Fibroblast of skin of left biceps (primary cell): ENCODE measurements around the gene KRTAP7-1.

Experiments used
- DNase-seq, 2 experiments: peaks; one replicate each; pipeline ENCODE4 v3.0.0-alpha.2; 2013; ENCODE audit warnings: low read depth in 2 of 2

Gene KRTAP7-1, protein sequence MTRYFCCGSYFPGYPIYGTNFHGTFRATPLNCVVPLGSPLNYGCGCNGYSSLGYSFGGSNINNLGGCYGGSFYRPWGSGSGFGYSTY

DNA sequence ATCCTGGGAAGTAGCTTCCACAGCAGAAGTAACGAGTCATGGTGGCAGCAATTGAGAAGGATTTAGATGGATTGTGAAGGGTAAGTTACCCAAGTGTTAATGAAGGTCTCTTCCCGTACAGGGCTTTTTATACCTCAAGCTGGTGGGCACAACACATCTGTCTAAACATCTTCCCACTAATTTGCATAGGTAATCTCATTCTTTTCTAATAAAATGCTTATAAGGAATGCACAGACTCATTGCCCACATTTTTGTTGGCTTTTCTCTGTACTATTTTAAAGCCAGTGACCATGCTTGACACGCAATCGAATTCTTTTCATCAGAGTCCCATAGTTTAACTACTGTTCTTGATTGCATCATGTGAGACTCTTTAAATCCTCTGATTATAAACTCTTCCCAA lies at the start of gene KRTAP7-1:
TSS of gene KRTAP7-1 (minus strand) at position 101 of the 400 bp plus-strand sequence. CDS start at position 40, 61 bp downstream.
- no peak for DNase-seq

DNA sequence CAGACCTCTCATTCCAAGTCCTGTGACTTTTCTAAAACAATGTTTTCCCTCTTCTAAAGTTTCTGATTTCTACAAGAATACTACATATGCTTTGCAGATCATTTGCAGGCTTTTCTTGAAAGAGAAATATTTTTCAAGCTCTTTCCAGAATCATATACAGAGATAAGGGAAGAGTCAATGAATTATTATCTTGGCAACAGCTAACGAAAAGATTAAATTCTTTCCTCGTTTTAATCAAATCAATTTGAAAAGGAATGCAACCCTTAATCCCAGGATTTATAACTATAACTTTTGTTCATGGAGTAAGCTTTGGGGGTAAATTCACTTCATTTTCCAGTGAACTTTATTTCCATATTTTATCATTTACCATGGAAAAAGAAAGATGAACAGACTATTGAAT lies 45.0 kb upstream of the KRTAP7-1 start:
- DNase-seq: no peak

DNA sequence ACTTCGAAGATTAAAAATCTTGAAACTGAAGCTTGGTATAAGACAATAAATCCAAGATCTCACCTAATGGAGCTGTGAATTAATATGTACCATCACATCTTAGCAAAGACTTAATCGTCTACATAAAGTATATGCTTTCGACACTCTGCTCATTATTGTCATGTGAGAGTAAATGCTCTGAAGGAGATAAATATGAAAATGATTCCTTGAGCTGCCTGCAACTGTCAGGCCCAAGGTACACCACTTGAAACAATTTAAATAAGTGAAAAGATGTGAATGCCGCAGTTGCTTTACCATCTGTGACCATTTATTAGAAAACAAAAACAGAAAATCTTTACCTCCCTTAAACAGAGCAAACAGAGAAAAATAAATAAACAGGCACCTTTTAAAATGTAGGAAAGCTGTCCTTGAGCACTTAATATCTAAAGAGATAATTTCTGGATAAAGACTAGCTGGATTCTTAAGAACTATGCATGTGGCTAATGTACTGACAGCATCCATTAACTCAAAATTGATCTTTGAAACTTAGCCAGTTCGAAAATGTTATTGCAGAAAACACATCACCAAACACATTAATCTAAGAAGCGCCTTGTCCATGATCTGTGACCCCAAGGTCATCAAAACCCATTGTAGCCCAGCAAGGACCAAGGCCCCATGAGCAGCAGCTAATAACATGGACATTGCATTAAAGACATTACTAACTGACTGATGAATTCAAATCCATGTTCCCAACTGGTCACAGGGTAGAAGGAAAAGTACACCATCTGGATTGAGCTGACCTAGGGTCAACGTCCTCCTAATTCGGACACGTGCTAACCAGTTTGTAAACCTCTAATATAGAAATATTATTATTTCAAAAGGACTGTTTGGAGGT lies 18.3 kb upstream of the KRTAP7-1 start:
- no peak for DNase-seq

DNA sequence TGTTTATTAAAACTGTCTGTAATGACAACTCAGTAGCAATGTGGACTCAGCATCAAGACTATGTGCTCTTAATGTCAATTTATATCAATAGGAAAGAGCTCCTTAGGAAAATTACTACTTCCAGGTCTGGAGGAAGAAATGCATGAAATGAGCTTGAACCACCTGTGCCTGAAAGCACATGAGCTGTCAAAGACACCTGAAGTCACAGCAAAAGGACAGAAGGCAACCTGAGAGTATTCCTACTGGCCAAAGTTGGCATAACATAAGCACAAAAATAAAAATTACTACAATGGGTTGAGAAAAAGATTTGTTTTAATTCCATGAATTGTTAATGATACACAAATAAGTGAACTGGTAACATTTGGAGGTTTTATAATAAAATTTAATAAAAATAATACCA lies 13.4 kb upstream of the KRTAP7-1 start:
- DNase-seq: no peak

DNA sequence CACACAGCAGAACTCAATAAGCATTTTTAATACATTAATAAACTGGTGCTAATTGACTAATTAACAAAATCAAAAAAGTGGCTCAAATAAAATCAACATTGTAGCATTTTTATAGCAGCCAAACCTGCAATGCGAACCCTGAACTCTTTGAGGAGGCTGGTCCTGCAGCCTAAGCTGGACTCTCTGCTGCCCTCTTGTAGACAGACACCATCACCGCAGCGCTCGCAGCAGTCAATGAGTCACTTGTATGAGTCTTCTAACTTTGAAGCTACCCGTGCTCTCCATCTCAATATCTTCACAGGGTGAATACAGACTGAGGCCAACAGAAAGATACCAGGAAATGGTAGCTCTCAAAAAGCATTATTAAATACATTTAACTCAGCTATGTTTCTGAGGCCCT lies 9.7 kb upstream of the KRTAP7-1 start:
- no peak for DNase-seq

DNA sequence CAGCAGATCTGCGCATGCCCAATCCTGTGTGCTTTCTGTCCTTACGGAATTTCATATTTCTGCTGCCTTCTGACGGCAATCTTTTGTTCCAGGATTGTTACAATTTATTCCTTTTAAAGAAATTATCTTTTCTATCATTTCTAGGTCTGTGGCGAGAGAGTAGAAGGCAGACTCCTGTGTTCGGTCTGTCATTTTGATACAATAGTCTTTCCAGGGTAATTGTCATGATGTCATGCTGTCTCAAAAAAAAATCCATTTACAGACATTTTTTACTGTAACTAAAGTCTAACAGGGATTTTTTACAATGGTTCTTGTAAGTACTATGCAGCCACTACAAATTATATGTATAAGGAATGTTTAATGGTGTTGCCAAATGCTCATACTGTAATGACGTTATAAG lies 9.0 kb upstream of the KRTAP7-1 start:
- DNase-seq: no peak

DNA sequence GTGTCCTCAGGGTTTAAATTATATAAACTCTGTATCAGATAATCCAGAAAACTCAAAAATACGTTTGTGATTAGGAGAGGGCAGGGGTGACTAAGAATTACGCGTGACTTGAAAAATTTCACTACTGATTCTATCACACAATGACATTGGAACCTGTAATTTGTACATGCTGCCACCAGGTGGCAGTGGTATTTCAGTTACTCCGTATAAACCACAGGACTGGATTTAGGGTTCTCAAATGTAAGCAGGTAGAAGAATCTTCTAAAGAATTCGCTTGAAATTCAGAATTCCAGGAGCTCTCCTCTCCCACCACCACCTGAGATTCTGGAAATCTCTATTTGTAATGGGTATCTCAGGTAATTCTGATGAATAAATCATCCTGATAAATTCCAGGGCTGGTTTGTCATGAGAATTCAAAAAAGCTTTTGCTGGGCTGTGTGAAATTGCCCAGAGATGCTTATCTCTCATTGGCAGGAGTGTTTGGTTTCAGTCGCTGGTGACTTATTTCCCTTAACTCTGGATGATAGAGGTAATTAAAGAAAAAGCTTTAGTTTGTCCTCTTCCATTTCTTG lies 1.7 kb upstream of the KRTAP7-1 start:
- no peak for DNase-seq

DNA sequence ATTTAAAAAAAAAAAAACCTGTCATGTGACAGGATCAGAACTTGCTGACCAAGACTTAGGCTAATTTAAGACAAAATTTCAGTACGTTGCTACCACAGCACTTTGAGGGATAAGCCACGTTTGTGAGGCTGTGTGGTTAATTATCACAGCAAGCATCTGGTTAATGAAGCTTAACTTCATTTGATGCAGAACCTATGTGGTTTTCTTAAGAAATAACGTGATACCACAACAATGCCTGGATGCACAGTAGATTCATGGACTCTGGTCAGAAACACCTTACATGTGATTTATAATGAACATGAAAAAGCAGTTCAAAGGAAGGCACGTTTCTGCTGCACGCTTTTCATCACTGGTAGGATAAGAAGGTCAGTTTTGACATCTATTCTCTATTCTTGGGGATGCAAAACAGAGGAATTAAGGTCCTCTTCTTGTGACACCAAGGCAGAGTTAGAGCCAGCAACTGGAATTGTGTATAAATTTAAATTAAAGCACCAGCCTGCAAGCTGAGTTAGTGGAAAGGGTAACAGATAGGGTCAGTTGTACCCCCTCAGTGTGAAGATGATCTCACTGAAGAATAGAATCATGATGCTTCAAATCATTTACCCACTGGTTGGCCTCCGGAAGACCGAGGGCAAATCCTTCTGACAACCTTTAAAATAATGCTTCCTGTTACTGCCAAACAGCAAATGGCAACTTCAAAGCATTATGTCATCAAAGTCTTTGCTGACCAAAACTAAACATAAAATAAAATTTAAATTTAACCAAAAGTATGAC lies 10.5 kb downstream of the KRTAP7-1 start:
- DNase-seq: no peak

DNA sequence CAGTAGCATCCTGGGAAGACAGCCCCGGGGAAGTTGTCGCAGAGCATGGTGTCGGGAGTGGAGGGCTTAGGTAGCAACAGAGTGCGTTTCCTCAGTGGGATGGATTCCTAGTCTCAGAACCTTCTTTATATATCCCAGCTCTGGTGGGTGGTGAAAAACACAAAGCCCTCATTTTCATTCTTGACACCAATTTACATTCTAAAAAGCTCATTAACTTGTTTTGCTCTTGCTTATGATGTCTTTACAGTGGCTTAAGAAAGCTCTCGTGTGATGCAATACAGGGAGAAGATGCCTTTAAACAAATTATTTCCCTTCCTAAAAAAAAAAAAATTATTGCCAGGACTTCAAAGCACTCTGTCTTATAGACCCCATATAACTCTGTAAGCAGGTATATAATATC lies 16.4 kb downstream of the KRTAP7-1 start, which contains the start of gene KRTAP8-1:
TSS of gene KRTAP8-1 (minus strand) at position 101 of the 400 bp plus-strand sequence. CDS start at position 47, 54 bp downstream.
- no peak for DNase-seq

DNA sequence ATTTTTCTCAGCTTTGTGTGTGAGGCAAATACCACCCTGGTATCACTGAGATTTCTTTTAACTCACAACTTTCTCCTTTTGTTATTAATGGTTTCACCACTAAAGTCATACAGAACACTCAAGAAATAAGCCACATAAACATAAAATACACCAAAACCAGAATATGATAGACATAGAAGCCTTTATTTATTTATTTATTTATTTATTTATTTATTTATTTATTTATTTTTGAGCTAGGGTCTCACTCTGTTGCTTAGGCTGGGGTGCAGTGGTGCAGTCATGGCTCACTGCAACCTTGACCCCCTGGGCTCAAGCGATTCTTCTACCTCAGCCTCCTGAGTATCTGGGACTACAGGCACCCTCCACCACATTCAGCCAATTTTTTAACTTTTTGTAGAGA lies 29.0 kb downstream of the KRTAP7-1 start:
- DNase-seq: no peak

DNA sequence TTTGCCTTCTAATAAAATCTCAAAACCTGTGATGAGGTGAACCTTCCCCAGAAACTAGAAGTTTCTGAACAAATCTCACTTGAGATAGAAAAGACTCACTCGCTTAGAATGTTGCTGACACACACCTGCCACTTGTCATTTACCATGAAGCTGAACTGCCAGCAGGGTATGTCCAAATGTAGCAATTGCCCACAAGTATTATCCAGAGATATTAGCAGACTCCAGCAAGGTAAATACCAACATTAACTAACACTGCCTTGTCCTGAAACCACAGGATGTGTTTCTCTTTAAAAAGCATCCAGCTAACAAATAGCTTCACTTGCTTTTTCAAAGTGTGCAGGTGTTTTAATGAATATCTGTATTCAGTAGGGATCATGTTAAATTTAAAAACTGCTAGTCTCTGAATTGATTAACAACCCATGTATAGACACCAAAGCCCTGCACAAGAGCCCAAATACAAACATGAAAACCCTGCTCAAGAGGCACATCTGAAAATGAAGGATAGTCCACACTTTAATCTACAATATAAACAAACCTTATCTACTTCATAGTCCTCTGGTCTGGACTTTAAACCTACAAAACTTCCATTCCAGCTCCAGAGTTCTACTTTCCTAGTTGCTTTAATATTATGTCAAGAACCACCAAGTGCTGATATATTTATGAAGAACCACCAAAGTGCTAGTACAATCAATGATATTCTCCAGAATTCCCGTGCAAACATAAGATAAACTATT lies 35.8 kb downstream of the KRTAP7-1 start:
- DNase-seq: no peak

DNA sequence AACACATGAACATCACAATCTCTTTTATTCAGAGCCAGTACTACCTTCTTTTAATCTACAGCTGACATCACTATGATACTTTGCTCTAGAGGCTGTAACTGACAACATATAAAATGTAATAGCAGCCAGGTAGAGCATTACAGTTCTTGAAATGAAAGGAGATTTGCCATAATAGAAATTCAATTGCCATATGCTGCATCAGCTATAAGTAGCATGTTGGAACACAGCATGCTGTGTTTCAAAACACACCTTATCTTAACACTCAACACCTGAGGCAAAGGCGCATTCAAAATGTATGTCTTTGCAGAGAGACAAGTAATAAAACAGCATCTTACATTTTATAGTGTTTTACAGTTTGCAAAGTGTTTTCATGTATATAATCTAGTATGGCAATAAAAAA lies 50.3 kb downstream of the KRTAP7-1 start:
- no peak for DNase-seq
